ENCODE measurements around the gene GBA2.

The GBA2 gene

DNA sequence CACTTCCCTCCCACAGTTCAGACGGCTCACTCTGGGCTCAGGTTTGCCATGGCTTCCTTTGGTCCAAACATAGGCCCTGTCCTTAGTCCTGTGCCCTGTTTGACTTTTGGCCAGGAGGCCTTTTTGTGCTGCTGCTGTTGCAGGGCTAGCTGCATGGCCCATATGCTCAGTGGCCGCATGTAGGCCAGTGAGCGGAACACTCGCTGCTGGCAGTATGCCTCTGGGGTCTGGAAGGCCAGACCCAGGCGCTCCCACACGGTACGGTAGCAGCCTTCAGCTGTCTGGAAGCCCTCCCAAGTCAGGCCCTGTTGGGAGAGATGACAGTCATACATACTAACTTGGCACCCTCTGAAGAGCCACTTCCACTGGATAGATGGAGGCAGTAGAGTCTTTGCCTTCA lies 11.9 kb downstream of the GBA2 start:
- H3K27ac ChIP-seq (replicated peaks): no peak overlapping the region
- DNase-seq (ENCODE audit: low read depth in 1 of 2, low spot score in 1 of 2): no peak
- H3K27me3 ChIP-seq (ENCODE audit: insufficient read depth, poor library complexity, severe bottlenecking): no peaks in the 10 kb centered on the region
- H3K4me3 ChIP-seq (replicated peaks; ENCODE audit: insufficient read depth, low read length): no peak overlapping the region
- no peak for TF ChIP-seq REST (IDR thresholded peaks at IDR 0.05; ENCODE audit: insufficient replicate concordance, low read depth)
- no peak for TF ChIP-seq GABPA (IDR thresholded peaks at IDR 0.05; ENCODE audit: low read depth)
- no peak for TF ChIP-seq CTCF (IDR thresholded peaks at IDR 0.05; ENCODE audit: insufficient read depth, low read length)
- TF ChIP-seq SPI1 (IDR thresholded peaks at IDR 0.05; ENCODE audit: borderline replicate concordance, low read depth): no peak
- TF ChIP-seq POLR2AphosphoS5 (IDR thresholded peaks at IDR 0.05; ENCODE audit: low read depth): no peak

- Histone ChIP-seq H3K27me3 (ENCODE audit: insufficient read depth, poor library complexity, severe bottlenecking) (no peaks in the 10 kb centered on the region), H3K27ac (replicated peaks) (no peak overlapping the region), H3K4me3 (replicated peaks; ENCODE audit: insufficient read depth, low read length) (no peak overlapping the region)
- TF ChIP-seq SPI1 (IDR thresholded peaks at IDR 0.05; ENCODE audit: borderline replicate concordance, low read depth) (no peak), REST (IDR thresholded peaks at IDR 0.05; ENCODE audit: insufficient replicate concordance, low read depth) (no peak), GABPA (IDR thresholded peaks at IDR 0.05; ENCODE audit: low read depth) (no peak), POLR2AphosphoS5 (IDR thresholded peaks at IDR 0.05; ENCODE audit: low read depth) (no peak), CTCF (IDR thresholded peaks at IDR 0.05; ENCODE audit: insufficient read depth, low read length) (peak; percentile 93)
- peak in 1 of 2 experiments; percentile 82 for DNase-seq (ENCODE audit: low read depth in 1 of 2, low spot score in 1 of 2)
Observed at GRCh38 chr9:35736201-35736633, 12.8 kb downstream of the GBA2 start.

DNA sequence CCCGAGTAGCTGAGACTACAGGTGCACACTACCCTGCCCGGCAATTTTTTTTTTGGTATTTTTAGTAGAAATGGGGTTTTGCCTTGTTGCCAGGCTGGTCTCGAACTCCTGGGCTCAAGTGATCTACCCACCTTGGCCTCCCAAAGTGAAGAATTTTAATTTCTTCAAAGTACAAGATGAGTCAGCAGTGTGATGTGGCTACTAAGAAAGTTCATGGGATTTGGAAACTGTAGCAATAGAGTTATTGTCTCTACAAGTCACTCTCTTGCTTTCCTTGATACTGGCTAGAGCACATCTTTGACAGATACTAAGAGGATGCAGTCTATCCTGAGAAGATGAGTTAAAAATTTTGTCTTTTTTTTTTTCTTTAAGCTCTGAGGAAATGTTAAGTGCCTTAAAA lies 14.9 kb downstream of the GBA2 start:
- no peak for TF ChIP-seq GABPA (IDR thresholded peaks at IDR 0.05; ENCODE audit: low read depth)
- no peak for TF ChIP-seq SPI1 (IDR thresholded peaks at IDR 0.05; ENCODE audit: borderline replicate concordance, low read depth)
- TF ChIP-seq CTCF (IDR thresholded peaks at IDR 0.05; ENCODE audit: insufficient read depth, low read length): no peak
- Histone ChIP-seq H3K27me3 (ENCODE audit: insufficient read depth, poor library complexity, severe bottlenecking) (no peaks in the 10 kb centered on the region), H3K27ac (replicated peaks) (no peak overlapping the region), H3K4me3 (replicated peaks; ENCODE audit: insufficient read depth, low read length) (no peak overlapping the region)
- no peak for DNase-seq (ENCODE audit: low read depth in 1 of 2, low spot score in 1 of 2)
